Coronary artery (tissue), 2 donors: ENCODE results near the gene MRTO4.
"Not testable (repeated sequence)": the region's sequence is repeated elsewhere in the genome, so short reads cannot be mapped to it uniquely, and the experiment has no call there.

Experiments
- DNase-seq: peaks from one replicate; pipeline ENCODE4 v3.0.0-alpha.2; 2017; ENCODE audit warnings: low spot score
- H3K27ac ChIP-seq, 2 donors: fragments of 200-600 bp; sonication (generic); one replicate each; pipeline ENCODE4 v1.5.1; 2016 to 2019
- H3K4me3 ChIP-seq: fragments of 200-600 bp; sonication (generic); 2 replicates; pipeline ENCODE4 v1.5.1; 2016; ENCODE audit warnings: mild to moderate bottlenecking, moderate library complexity
- TF ChIP-seq, protein P1 (sequence below): fragments of 200-600 bp; sonication (generic); IDR thresholded peaks from one replicate; pipeline ENCODE4 v1.5.1; 2019; ENCODE audit warnings: antibody characterized with exemption

Gene MRTO4

DNA sequence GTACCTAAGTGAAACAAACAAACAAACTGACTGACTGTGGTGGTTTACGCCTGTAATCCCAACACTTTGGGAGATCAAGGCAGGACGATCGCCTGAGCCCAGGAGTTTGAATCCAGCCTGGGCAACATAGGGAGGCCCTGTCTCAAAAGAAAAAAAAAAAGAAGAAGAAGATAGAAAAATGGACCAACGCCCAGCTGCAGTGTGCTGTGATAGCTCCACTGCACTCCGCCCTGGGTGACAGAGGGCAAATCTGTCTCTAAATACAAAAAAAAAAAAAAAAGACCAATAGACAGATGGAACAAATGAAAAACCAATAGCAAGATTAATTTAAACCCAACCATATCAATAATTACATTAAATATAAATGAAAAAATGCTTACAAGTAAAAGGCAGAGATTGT, 23.0 kb downstream of the MRTO4 start:
- TF ChIP-seq, protein P1, sequence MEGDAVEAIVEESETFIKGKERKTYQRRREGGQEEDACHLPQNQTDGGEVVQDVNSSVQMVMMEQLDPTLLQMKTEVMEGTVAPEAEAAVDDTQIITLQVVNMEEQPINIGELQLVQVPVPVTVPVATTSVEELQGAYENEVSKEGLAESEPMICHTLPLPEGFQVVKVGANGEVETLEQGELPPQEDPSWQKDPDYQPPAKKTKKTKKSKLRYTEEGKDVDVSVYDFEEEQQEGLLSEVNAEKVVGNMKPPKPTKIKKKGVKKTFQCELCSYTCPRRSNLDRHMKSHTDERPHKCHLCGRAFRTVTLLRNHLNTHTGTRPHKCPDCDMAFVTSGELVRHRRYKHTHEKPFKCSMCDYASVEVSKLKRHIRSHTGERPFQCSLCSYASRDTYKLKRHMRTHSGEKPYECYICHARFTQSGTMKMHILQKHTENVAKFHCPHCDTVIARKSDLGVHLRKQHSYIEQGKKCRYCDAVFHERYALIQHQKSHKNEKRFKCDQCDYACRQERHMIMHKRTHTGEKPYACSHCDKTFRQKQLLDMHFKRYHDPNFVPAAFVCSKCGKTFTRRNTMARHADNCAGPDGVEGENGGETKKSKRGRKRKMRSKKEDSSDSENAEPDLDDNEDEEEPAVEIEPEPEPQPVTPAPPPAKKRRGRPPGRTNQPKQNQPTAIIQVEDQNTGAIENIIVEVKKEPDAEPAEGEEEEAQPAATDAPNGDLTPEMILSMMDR = no peak
- no peak for DNase-seq
- no peak overlapping the region for H3K27ac ChIP-seq
- no peak overlapping the region for H3K4me3 ChIP-seq

DNA sequence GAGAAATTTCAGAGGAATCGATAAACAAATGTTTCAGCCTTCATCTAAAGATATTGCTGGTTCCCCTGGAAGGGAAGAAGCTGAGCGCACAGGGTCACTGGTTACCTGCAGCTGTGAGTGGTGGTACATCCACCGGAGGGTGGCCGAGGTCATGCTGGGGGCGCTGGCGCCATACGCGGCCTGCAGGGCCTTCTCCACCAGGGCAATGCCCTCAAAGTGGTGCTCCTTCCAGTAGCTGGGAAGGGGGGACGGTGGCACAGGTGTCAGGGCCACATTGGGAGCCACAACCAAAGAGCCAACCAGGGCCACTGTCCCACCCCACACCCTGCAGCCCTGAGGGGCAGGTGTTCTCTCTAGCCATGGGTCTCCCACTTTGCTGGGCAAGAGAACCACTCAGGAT, 32.3 kb downstream of the MRTO4 start:
- Histone ChIP-seq H3K4me3 (no peak overlapping the region), H3K27ac (no peak overlapping the region)
- DNase-seq = no peak
- TF ChIP-seq, protein P1 = no peak

GRCh38 chr1:19284881-19285280, 33.3 kb downstream of the MRTO4 start:
- H3K27ac ChIP-seq = no peak overlapping the region
- TF ChIP-seq, protein P1 = no peak
- DNase-seq = no peak
- no peak overlapping the region for H3K4me3 ChIP-seq

DNA sequence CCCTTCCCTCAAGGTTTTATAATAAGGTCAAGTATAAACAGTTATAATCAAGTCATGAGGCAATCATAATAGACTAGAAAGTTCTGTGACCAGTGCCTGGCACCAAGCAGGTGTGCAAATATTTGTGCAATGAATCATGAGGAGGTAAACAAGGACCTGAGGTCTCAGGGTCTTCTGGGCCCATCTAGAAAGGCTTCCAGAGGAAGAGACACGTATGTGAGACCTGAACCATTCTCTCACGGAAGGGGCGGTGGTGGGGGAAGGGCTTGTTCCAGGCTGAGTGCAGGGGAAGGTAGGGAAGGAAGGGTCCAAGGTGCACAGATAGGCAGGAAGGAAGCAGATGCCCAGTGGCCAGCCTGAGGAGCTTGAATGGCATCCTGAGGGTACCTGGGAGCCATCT, 33.8 kb downstream of the MRTO4 start:
- not testable (repeated sequence) for DNase-seq, H3K4me3 ChIP-seq, H3K27ac ChIP-seq

- not testable (repeated sequence) for DNase-seq, H3K27ac ChIP-seq, H3K4me3 ChIP-seq
Measured at GRCh38 chr1:19285807-19286206, 34.2 kb downstream of the MRTO4 start.

- DNase-seq = no peak
- TF ChIP-seq, protein P1 = no peak
- Histone ChIP-seq H3K27ac (no peak overlapping the region), H3K4me3 (no peak overlapping the region)
Measured at GRCh38 chr1:19287436-19288185, 36.0 kb downstream of the MRTO4 start.

- H3K27ac ChIP-seq, DNase-seq: not testable (repeated sequence)
- H3K4me3 ChIP-seq = peak within 1 kb of the TSS; percentile 65
Measured at GRCh38 chr1:19288324-19289241, 37.0 kb downstream of the MRTO4 start, which contains the start of gene AKR7A3. TSS of gene AKR7A3 (minus strand) at chr1:19288770. CDS start at chr1:19288709, 61 bp downstream.

DNA sequence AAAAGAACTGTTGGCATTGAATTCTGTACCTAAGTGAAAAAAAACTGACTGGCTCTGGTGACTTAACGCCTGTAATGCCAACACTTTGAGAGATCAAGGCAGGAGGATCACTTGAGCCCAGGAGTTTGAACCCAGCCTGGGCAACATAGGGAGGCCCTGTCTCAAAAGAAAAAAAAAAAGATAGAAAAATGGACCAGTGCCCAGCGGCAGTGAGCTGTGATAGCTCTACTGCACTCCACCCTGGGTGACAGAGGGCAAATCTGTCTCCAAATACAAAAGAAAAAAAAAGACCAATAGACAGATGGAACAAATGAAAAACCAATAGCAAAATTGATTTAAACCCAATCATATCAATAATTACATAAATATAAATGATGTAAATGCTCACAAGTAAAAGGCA, 37.6 kb downstream of the MRTO4 start:
- DNase-seq = no peak
- TF ChIP-seq, protein P1 = no peak
- peak overlapping the region; percentile 65 for H3K4me3 ChIP-seq
- H3K27ac ChIP-seq = no peak overlapping the region
